ENCODE results near the gene AKAP13.
A peak's percentile ranks its signal among the peaks of the same experiment; 100 is the strongest.
"Not testable (repeated sequence)": the region's sequence is repeated elsewhere in the genome, so short reads cannot be mapped to it uniquely, and the experiment has no call there.

AKAP13 gene

DNA sequence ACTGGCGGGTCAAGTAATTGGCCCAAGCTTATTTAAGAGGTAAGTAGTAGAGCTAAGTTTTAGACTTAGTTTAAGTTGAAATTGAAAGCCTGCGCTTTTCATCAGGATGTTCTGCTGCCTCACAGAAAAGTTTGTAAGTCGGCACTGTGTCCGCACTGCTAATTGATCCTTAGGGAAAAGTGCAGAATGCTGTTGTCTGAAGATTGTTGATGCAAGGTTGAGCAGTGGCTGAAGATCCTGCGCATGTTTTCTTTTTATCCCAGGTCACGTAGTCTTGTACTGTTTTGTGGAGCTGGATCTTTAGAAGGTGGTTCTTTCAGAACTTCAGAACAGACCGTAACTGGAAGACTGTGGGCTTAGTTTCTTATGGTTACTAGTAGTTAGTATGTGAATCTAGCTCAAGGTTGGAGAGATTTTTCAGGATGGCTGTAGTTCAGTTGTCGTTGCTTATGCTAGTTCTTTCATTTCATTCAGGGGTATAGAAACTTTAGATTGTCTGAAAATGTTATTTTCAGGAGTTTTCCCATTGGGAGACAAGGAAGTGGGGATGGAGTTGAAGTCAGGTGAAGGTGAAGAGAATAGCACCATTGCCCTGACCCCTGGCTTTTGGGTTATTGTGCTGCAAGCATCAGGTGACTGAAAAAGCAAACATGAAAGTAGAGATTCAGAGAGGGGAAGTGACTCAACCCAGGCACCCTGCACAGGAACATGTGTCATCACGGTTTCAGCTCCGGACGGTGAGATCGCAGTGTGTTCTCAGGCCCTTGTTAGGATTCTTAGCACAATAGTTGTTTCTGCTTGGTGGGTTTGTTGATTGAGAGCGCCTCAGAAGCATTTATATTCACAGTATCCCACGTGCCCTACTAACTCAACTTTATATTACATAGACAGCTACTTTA lies 32.8 kb downstream of the AKAP13 start:
- DNase-seq, result peak; percentile 78 to 84

DNA sequence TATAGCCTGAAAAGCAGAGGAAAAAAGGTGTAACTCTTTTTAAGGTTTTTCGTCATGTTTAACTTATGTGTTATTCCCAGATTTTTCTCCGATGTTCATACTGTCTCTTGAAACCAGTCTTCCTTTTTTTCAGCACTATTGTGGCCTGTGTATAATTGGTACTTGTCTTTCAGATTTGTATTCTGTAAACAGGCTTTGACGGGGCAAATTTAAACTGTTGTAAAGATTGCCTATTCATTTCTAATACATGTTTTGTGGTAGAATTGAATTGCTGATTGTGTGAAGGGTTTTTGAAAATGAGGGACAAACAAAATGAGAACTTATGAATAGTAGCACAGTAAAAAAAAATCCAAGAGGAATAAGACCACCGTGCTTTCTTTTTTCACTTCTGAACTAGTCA lies 33.6 kb downstream of the AKAP13 start:
- DNase-seq, result no peak

GRCh38 chr15:85414495-85414894 lies 34.1 kb downstream of the AKAP13 start:
- DNase-seq, result peak in 1 of 2 donors; percentile 56

- DNase-seq, result no peak
Measured at GRCh38 chr15:85414991-85415390, 34.6 kb downstream of the AKAP13 start.

- no peak for DNase-seq
Measured at GRCh38 chr15:85415783-85416182, 35.4 kb downstream of the AKAP13 start.

- no peak for DNase-seq
Measured at GRCh38 chr15:85417276-85417675, 36.9 kb downstream of the AKAP13 start.

- DNase-seq, result no peak
Measured at GRCh38 chr15:85419161-85419560, 38.8 kb downstream of the AKAP13 start.

GRCh38 chr15:85421116-85421925 lies 40.9 kb downstream of the AKAP13 start:
- DNase-seq, result no peak

DNA sequence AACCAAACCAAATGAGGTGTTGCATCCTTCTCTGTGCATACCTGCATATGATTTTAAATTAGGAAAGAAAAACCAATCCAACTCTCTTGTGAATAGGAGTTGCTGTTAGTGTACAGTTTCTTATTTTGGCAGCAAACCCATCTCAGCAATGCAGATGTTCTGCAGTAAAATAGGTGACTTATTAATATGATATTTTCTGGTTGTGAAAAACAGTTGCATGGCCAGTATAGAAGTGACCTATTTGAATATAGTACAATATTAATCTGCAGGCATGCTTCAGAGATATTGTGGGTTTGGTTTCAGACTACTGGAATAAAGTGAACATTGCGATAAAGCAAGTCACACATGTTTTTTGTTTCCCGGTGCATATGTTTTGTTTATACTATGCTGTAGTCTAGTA lies 42.2 kb downstream of the AKAP13 start:
- DNase-seq, result no peak

- no peak for DNase-seq
Measured at GRCh38 chr15:85423256-85423655, 42.9 kb downstream of the AKAP13 start.

DNA sequence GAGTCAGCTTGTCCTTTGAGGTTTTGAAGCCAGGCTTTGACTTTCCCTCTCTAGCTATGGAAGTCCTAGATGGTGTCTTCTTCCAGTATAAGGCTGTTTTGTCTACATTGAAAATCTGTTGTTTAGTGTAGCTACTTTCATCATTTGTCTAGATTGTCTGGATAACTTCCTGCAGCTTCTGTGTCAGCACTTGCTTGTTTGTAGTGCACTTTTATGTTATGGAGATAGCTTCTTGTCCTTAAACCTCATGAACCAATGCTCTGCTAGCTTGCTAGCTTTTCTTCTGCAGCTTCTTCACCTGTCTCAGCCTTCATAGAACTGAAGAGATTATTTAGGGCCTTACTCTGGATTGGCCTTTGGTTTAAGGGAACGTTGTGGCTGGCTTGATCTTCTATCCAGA lies 43.8 kb downstream of the AKAP13 start:
- no peak for DNase-seq

- DNase-seq, result no peak
Measured at GRCh38 chr15:85426481-85426880, 46.1 kb downstream of the AKAP13 start.

DNA sequence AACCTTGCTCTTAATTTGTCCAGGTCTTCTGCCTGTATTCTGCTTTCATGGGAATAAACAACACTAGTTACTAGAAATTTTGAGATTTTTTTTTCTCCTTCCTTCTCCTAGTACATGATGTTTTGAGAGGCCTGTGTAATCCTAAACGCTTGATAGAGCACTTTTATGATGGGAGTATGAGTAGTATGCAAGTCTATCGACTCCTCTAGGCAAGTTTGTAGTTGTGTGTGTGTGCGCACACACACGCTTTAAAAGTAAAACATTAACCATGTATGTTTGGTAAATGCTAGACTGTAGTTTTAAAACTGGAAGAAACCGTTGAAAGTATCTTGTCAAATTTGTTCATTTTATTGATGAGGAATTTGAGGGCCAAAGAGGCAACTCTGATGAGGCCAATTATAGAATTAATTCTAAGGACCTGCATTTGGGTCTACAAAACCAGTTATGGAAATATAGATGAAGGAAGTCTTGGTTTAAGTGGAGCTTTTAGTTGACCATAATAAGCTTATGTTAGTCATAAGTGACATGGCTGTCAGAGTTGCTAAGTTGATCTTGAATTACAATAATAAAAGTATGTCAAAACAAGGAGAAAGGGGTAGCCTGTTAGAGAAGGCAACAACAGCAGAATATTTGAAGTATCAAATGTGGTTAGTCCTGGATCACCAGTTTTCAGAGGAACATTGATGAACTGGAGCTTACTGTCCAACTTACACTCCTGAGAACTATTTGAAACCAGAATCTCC lies 47.1 kb downstream of the AKAP13 start:
- no peak for DNase-seq

DNA sequence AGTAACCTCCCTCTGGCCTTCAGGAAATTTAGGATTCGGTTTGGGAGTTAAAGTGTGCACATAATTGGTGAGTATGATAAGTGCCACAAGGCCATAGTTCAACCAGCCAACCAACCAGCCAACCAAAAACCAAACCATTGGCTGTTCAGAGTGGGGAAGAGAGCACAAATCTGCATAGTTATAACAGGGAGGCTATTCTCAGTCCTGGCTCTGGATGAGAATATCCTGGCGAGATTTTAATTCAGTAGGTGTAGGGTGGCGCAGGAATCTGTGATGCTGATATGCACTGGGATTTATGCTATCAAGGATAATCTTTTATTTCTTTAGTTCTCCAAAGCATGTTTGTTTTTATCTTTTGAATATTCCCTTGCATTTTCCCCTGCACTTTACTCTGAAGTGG lies 49.1 kb downstream of the AKAP13 start:
- DNase-seq, result no peak

DNA sequence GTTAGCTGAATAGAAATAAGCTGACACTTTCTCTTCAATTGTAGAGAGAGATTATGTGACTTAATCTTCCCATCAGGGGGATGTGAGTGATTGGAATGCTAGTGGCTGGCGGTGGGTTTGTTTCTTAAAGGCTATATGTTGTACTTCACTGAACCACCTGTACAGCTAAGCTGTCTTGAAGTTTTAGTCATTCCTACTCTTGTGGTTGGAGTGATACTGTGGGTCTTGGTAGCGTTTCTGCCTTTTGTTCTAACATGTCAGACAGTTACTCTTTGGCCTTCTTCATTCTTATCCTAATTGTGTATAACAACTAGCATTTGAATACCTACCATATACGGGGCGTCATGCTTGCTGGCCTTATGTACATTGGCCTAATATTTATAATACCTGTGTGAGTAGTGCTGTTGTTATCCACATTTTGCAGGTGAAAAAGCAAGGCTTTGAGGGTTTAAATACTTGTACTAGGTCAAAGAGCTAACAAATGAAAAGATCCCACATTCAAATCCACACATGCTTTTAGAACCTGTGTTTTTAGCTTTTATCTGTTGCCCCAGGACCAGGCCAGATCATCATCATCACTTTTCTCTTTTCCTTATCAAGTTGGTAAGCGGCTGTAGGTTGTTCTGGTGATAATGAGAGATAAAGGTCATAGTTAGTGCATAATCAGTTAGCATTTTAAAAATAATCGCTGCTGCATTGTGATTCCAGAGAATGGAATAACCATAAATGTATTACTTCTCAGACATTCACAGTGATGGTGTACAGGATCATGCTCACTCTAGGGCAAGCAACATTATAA lies 50.2 kb downstream of the AKAP13 start:
- DNase-seq, result no peak

DNA sequence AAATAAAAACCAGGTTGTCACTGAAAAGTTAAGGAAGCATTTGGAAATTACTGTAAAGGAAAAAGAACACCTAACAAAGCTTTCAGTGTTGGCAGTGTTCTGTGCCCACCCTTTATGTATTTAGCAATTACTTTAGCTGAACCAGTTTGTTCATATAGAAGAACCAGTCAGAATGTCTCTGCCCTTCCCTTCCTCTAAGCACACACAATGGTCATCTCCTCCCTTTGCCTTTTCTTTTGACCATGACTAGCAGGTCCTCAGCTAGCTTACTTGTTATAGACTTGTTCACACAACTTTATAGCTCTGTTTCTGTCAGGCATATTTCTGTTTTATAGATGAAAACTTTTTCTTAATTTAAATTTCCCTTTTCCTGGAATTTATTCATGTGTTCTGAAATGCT lies 59.6 kb downstream of the AKAP13 start:
- DNase-seq, result no peak

GRCh38 chr15:85440451-85440850 lies 60.0 kb downstream of the AKAP13 start:
- DNase-seq, result no peak

- not testable (repeated sequence) for DNase-seq
Measured at GRCh38 chr15:85441854-85442253, 61.5 kb downstream of the AKAP13 start.

DNA sequence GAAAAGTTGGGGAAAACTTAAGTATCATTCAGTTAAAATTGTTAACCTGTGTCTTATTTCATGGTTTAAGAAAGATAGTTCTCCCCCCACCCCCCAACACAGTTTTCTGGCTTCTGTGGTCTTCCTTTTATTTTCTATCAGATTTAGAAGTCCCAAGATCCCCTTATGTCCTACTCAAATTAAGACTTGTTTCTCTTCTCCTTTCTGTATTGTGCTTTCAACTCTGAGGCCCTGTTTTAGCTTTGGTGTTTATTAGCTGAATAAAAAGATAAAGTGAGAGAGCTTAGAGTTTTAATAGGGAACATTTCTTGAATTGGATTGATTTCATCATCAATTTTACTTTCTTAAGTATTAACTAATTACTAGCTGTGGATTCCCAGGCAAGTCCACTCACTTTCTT lies 62.6 kb downstream of the AKAP13 start:
- DNase-seq, result no peak

DNA sequence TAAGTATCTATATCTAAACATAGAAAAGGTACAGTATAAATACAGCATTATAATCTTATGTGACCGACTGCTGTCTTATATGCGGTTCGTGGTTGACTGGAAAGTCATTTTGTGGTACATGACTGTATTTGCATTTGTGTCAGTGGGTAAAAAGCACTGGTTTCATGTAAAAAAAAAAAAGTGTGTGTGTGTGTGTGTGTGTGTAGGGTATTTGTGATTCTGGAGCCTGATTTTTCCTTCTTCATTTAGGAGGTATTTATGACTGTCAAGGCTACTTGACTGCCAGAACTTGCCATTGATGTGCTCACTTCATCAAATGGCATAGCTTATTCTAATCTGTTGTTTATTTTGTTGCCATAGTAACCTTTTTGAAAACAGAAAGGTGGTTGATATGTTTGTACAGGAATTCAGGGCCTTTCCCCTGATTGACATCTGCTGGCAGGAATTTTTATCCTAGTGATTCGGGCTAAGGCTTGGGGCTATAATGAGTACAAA lies 63.2 kb downstream of the AKAP13 start:
- peak in 1 of 2 donors; percentile 48 for DNase-seq

DNA sequence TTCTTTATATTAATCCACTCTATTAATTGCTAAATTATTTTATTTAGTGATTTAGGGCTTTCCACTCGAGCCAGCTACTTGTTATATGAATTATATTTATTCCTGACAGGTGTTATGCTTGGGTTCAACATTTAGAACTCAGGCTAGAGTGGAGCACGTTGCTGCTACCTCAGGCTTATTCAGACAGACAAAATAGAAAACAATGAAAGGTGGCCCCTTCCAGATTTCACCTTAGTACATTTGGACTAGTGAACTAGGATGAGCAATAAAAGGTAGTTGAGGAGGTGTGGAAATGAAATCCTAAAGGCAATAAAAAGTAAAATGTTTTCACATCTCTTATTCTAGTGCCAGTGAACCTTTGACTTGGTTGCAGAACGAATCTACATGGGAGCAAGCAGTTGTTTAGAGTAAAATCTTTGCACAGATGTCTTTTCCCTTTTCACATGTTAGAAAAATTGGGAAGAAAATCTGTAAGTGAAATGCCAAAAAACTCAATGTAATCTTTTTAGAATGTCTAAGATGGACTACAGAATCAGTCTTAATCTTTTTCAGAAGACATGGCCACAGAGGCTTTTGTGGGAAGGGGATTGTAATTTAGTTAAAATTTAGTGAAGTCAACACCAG lies 63.8 kb downstream of the AKAP13 start:
- no peak for DNase-seq

DNA sequence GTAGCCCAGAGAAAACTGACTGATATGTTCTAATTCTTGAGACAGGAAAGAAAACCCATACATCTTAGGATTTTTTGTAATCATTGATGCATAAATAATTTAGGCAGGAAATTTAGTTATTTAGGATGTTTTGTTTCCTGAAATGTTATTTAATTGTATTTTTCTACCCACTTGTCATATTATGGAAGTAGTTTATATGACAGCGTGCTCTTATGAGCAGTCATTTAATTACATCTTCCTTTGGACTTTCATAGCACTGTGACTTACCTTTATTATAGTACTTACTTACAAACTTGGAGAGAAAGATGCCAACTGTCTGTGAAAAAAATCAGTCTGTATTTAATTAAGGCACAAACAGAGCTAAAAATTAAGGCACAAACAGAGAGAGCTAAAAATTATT lies 65.0 kb downstream of the AKAP13 start:
- no peak for DNase-seq

All from CD4-positive, alpha-beta T cell treated with Interleukin-4 for 1 hour (primary cell).